ENCODE data around the gene TINCR.
A peak's percentile ranks its signal among the peaks of the same experiment; 100 is the strongest.

TINCR gene

DNA sequence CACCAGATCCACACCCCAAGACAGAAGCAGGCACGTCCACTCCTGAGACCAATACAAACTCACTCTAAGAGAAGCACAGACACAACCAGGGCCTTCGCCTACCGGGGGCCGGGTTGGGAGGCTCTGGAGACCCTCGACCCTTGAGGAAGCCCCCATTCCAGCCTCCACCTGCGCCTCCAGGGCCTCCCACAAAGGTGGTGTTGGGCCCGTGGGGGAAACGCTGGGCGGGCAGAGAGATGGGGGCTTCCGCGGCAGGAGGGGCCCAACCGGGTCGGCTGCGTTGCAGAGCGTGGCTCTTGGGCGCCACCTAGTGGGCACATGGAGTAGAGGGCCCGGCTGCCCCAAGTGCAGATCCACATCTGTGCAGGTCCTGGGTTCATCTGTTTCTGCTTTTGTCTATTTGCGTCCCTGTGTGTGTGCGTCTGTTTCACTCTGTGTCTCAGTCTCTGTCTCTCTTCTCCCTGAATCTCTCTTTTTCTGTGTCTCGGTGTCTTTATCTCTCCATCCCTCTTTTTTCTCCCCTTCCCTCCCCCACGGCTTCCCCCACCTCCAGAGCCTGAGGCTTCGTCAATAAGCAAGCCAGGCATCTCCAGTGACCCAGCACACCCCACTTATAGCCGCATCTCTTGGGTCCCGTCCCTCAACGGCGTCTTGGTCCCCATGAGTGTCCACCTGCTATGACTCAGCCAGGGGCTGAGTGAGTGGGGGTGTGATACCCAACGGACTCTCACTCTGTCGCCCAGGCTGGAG, 10.5 kb upstream of the TINCR start:
- H3K9me3 ChIP-seq (ENCODE audit: control insufficient read depth, low read length) = no peaks in the 10 kb centered on the region
- H3K4me1 ChIP-seq (ENCODE audit: control insufficient read depth, insufficient read depth, low read length) = peaks cover 5% of the 10 kb centered on the region
- H3K27me3 ChIP-seq (ENCODE audit: control insufficient read depth, insufficient read depth, low read length, poor library complexity, severe bottlenecking) = no peaks in the 10 kb centered on the region
- 37% methylated on average over 28 of the region's 28 CpGs for WGBS, 2 experiments
- H3K36me3 ChIP-seq (ENCODE audit: control insufficient read depth, insufficient read depth, low read length) = no peaks in the 10 kb centered on the region
- H3K27ac ChIP-seq (ENCODE audit: insufficient read depth, low read depth, low read length, poor library complexity, severe bottlenecking) = no peak overlapping the region
- H3K4me3 ChIP-seq (ENCODE audit: insufficient read depth, low read depth, low read length) = no peak overlapping the region

DNA sequence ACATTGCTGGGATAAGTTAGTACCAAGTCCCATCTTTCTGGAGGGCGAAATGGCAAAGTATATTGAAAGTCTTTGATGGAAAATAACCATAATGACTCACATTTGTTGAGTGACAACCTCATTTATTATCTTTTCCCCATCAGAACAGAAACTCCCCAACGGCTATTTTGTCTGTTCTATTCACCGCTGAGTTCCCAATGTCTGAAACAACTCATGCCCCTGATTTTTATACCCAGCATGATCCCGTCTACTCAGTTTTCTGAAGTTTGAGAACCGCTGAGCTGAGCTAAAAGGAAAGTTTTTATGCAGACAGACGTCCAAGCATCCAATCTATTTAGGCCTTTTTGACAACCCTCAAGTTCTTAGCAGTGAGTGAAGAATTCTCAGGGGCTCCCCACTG, 7.8 kb upstream of the TINCR start:
- Histone ChIP-seq H3K4me3 (ENCODE audit: insufficient read depth, low read depth, low read length) (no peak overlapping the region), H3K27me3 (ENCODE audit: control insufficient read depth, insufficient read depth, low read length, poor library complexity, severe bottlenecking) (no peaks in the 10 kb centered on the region), H3K36me3 (ENCODE audit: control insufficient read depth, insufficient read depth, low read length) (no peaks in the 10 kb centered on the region), H3K27ac (ENCODE audit: insufficient read depth, low read depth, low read length, poor library complexity, severe bottlenecking) (no peak overlapping the region), H3K4me1 (ENCODE audit: control insufficient read depth, insufficient read depth, low read length) (peaks cover 5% of the 10 kb centered on the region), H3K9me3 (ENCODE audit: control insufficient read depth, low read length) (no peaks in the 10 kb centered on the region)
- WGBS, 2 experiments = 90 to 91% methylated on average over 6 of the region's 6 CpGs

DNA sequence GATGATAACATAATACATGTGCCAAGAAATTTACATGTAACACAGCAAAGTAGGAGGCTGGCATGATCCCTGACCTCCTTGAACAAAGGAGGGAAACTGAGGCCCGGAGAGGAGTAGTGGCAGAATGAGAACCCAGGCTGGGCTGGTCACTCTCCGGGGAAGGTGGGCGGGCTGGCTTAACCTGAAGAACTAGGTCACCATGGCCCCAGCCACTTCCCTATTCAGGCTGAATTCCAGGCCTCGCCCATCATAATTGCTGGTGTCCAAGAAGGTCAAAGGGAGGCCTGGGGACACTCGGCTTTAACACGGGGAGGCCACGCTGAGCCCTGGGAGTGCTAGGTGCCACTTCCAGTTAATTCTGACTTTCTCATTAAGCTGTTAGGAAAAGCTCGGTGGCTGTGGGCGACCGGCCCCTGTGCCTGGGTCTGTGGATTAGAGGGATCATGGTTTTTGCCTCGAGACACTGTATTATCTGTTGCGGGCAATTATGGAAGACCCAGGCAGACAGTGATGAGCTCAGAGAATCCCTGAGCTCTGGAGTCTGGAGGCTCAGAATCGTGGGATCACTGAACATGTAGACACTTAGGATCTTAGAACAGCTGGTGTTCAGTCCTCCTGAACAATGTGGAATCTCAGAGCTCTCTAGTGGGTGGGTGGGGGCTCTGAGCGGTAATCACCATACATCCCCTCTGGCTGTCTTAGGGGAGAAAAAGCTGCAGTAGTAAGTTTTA, 5.0 kb upstream of the TINCR start:
- no peaks in the 10 kb centered on the region for H3K9me3 ChIP-seq (ENCODE audit: control insufficient read depth, low read length)
- no peak overlapping the region for H3K27ac ChIP-seq (ENCODE audit: insufficient read depth, low read depth, low read length, poor library complexity, severe bottlenecking)
- WGBS, 2 experiments = 90% methylated on average over 14 of the region's 14 CpGs
- H3K4me3 ChIP-seq (ENCODE audit: insufficient read depth, low read depth, low read length) = no peak overlapping the region
- H3K27me3 ChIP-seq (ENCODE audit: control insufficient read depth, insufficient read depth, low read length, poor library complexity, severe bottlenecking) = peaks cover 9% of the 10 kb centered on the region
- no peaks in the 10 kb centered on the region for H3K36me3 ChIP-seq (ENCODE audit: control insufficient read depth, insufficient read depth, low read length)
- H3K4me1 ChIP-seq (ENCODE audit: control insufficient read depth, insufficient read depth, low read length) = peaks cover 2% of the 10 kb centered on the region

DNA sequence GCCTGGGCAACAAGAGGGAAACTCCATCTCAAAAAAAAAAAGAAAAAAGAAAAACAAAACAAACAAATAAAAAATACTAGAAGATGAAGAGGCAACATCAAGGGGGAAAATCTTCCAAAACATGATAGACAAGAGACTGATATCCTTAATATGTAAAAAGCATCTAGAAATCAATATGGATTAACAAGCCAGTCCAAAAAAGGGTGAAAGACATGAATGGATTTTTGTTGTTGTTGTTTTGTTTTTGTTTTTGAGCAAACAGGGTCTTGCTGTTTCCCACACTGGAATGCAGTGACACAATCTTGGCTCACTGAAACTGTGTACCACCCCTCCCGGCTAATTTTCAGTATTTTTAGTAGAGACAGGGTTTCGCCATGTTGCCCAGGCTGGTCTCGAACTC, 4.0 kb upstream of the TINCR start:
- Histone ChIP-seq H3K27ac (ENCODE audit: insufficient read depth, low read depth, low read length, poor library complexity, severe bottlenecking) (no peak overlapping the region), H3K27me3 (ENCODE audit: control insufficient read depth, insufficient read depth, low read length, poor library complexity, severe bottlenecking) (peaks cover 18% of the 10 kb centered on the region), H3K4me1 (ENCODE audit: control insufficient read depth, insufficient read depth, low read length) (no peaks in the 10 kb centered on the region), H3K9me3 (ENCODE audit: control insufficient read depth, low read length) (no peaks in the 10 kb centered on the region), H3K4me3 (ENCODE audit: insufficient read depth, low read depth, low read length) (no peak overlapping the region), H3K36me3 (ENCODE audit: control insufficient read depth, insufficient read depth, low read length) (no peaks in the 10 kb centered on the region)
- 92 to 97% methylated on average over 3 of the region's 3 CpGs for WGBS, 2 experiments

DNA sequence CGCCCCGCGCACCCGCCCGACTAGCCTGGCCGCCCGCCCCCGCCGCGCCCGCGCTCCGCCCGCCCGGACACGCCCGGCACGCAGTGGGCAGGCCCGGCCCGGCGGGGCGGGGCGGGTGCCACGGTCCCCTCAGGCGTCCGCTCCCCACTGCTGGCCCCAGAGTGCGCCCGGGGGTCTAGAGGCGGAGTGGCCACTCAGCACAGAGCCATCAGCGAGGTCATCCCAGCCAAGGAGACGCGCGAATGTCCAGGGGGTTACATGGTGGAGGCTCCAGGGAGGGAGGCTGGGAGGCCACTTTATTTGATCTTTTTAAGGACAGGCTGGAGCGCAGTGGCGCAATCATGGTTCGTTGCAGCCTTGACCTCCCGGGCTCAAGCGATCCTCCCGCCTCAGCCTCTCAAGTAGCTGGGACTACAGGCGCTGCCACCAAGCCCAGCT, 236 bp upstream of the TINCR start:
- no peak overlapping the region for H3K27ac ChIP-seq (ENCODE audit: insufficient read depth, low read depth, low read length, poor library complexity, severe bottlenecking)
- no peaks in the 10 kb centered on the region for H3K9me3 ChIP-seq (ENCODE audit: control insufficient read depth, low read length)
- WGBS, 2 experiments = 21 to 23% methylated on average over 40 of the region's 40 CpGs
- H3K27me3 ChIP-seq (ENCODE audit: control insufficient read depth, insufficient read depth, low read length, poor library complexity, severe bottlenecking) = peaks cover 28% of the 10 kb centered on the region
- peak overlapping the region; percentile 35 for H3K4me3 ChIP-seq (ENCODE audit: insufficient read depth, low read depth, low read length)
- no peaks in the 10 kb centered on the region for H3K4me1 ChIP-seq (ENCODE audit: control insufficient read depth, insufficient read depth, low read length)
- H3K36me3 ChIP-seq (ENCODE audit: control insufficient read depth, insufficient read depth, low read length) = no peaks in the 10 kb centered on the region

DNA sequence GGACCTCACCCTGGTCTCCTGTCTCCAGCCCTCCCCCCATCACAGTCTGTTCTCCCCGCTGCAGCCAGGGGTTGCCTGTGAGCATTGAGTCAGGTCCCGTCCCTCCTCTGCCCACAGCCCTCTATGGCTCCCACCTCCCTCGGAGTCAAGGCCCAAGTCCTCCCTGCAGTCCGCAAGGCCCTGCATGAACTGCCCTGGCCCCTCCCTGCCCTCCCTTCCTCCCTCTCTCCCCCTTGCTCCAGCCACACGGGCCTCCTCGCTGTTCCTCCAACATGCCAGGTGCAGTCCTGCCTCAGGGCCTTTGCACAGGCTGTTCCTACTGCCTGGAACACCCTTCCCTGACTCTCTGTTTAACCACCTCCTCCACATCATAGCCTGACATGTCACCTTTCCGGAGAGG, 2.8 kb downstream of the TINCR start:
- no peaks in the 10 kb centered on the region for H3K36me3 ChIP-seq (ENCODE audit: control insufficient read depth, insufficient read depth, low read length)
- H3K4me1 ChIP-seq (ENCODE audit: control insufficient read depth, insufficient read depth, low read length) = peaks cover 11% of the 10 kb centered on the region
- no peak overlapping the region for H3K27ac ChIP-seq (ENCODE audit: insufficient read depth, low read depth, low read length, poor library complexity, severe bottlenecking)
- peaks cover 28% of the 10 kb centered on the region for H3K27me3 ChIP-seq (ENCODE audit: control insufficient read depth, insufficient read depth, low read length, poor library complexity, severe bottlenecking)
- WGBS, 2 experiments = 79% methylated on average over 7 of the region's 7 CpGs
- no peaks in the 10 kb centered on the region for H3K9me3 ChIP-seq (ENCODE audit: control insufficient read depth, low read length)
- H3K4me3 ChIP-seq (ENCODE audit: insufficient read depth, low read depth, low read length) = no peak overlapping the region

DNA sequence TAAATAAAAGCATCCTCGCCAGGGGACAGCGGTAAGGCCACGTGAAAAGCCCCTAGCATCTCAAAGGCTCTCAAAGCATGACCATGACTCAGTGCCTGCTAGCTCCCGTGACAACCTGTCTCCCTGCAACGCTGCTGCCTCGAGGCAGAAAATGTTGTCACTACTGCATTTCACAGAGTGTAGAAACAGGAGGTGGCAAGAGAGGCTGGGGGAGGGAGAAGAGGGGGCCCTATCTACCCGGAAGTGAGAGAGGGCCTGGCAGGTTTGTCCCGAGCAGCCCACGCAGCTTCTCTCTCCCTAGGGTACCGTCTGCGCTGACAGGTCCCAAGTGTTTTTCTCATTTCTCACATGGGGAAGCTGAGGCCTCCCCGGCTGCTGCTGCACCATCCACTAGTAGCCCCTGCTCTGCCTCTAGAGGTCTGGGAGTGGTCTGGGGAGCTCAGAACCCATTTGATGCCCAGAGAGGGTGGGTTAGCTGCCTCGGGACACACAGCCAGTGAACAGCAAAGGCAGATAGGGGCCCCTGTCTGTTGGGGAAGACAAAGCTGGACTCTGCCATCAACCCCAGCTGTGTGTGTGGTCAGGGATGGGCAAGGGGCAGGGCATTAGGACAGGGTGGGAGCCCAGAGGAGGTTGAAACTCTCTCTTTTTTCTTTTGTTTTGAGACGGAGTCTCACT, 3.7 kb downstream of the TINCR start:
- Histone ChIP-seq H3K36me3 (ENCODE audit: control insufficient read depth, insufficient read depth, low read length) (no peaks in the 10 kb centered on the region), H3K4me3 (ENCODE audit: insufficient read depth, low read depth, low read length) (no peak overlapping the region), H3K27ac (ENCODE audit: insufficient read depth, low read depth, low read length, poor library complexity, severe bottlenecking) (no peak overlapping the region), H3K9me3 (ENCODE audit: control insufficient read depth, low read length) (no peaks in the 10 kb centered on the region), H3K4me1 (ENCODE audit: control insufficient read depth, insufficient read depth, low read length) (peaks cover 15% of the 10 kb centered on the region), H3K27me3 (ENCODE audit: control insufficient read depth, insufficient read depth, low read length, poor library complexity, severe bottlenecking) (peaks cover 28% of the 10 kb centered on the region)
- 65 to 69% methylated on average over 14 of the region's 14 CpGs for WGBS, 2 experiments

DNA sequence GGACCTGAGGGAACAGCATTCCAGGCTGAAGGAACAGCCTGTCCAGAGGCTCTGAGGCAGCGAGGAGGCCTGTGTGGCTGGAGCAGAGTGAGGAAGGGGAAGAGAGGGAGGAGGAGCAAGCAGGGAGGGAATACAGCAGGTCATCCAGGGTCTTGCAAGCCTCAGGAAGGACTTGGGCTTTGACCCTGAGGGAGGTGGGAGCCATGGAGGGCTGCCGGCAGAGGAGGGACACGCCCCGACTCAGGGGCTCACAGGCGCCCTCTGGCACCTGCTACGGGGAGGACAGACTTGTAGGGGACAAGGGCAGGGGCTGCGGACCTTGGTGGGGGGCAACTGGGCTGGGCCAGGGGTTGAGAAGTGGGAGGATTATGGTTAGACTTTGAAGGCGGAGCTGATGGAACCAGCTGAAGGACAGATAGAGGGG, 4.7 kb downstream of the TINCR start:
- H3K27me3 ChIP-seq (ENCODE audit: control insufficient read depth, insufficient read depth, low read length, poor library complexity, severe bottlenecking) = peaks cover 23% of the 10 kb centered on the region
- WGBS, 2 experiments = 56 to 60% methylated on average over 8 of the region's 8 CpGs
- no peak overlapping the region for H3K4me3 ChIP-seq (ENCODE audit: insufficient read depth, low read depth, low read length)
- no peak overlapping the region for H3K27ac ChIP-seq (ENCODE audit: insufficient read depth, low read depth, low read length, poor library complexity, severe bottlenecking)
- H3K9me3 ChIP-seq (ENCODE audit: control insufficient read depth, low read length) = no peaks in the 10 kb centered on the region
- peaks cover 15% of the 10 kb centered on the region for H3K4me1 ChIP-seq (ENCODE audit: control insufficient read depth, insufficient read depth, low read length)
- H3K36me3 ChIP-seq (ENCODE audit: control insufficient read depth, insufficient read depth, low read length) = no peaks in the 10 kb centered on the region

DNA sequence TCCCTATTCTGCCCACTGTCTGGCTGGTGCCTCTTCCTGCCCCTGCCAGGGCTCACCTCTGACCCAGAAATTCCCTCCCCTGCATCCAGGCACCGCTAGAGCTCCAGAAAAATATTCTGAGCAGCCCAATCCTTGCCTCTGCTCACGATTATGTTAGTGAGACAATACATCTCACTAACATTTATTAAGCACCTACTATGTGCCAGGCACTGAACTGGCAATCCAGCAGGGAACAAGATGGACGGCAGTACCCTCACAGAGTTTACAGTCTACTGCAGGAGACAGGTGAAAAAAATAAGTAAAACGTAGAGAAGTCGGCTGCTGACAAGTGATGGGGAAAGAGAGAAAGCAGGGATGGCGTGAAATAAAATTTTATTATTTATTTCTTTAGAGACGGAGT, 5.5 kb downstream of the TINCR start:
- Histone ChIP-seq H3K36me3 (ENCODE audit: control insufficient read depth, insufficient read depth, low read length) (no peaks in the 10 kb centered on the region), H3K9me3 (ENCODE audit: control insufficient read depth, low read length) (no peaks in the 10 kb centered on the region), H3K27me3 (ENCODE audit: control insufficient read depth, insufficient read depth, low read length, poor library complexity, severe bottlenecking) (peaks cover 15% of the 10 kb centered on the region), H3K4me1 (ENCODE audit: control insufficient read depth, insufficient read depth, low read length) (peaks cover 15% of the 10 kb centered on the region), H3K4me3 (ENCODE audit: insufficient read depth, low read depth, low read length) (no peak overlapping the region), H3K27ac (ENCODE audit: insufficient read depth, low read depth, low read length, poor library complexity, severe bottlenecking) (no peak overlapping the region)
- WGBS, 2 experiments = 91 to 95% methylated on average over 7 of the region's 7 CpGs

DNA sequence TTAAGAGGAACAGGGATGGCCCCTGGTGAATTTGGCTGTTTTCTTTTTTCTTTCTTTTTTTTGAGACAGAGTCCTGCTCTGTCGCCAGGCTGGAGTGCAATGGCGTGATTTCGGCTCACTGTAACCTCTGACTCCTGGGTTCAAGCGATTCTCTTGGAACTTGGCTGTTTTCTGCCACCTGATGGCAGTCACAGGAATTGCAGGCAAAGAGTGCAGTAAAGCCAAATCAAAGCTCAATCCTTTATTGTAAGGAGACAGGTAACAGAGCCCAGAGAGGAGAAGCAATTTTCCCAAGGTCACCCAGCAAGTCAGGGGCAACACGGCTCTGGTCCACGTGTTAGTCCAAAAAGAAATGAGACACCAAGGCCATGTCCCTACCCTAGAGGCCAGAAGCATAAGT, 6.2 kb downstream of the TINCR start:
- no peak overlapping the region for H3K4me3 ChIP-seq (ENCODE audit: insufficient read depth, low read depth, low read length)
- no peaks in the 10 kb centered on the region for H3K9me3 ChIP-seq (ENCODE audit: control insufficient read depth, low read length)
- no peaks in the 10 kb centered on the region for H3K36me3 ChIP-seq (ENCODE audit: control insufficient read depth, insufficient read depth, low read length)
- peaks cover 8% of the 10 kb centered on the region for H3K27me3 ChIP-seq (ENCODE audit: control insufficient read depth, insufficient read depth, low read length, poor library complexity, severe bottlenecking)
- peaks cover 15% of the 10 kb centered on the region for H3K4me1 ChIP-seq (ENCODE audit: control insufficient read depth, insufficient read depth, low read length)
- H3K27ac ChIP-seq (ENCODE audit: insufficient read depth, low read depth, low read length, poor library complexity, severe bottlenecking) = no peak overlapping the region
- 85 to 90% methylated on average over 6 of the region's 6 CpGs for WGBS, 2 experiments

All from ectodermal cell (in vitro differentiated cells).